ENCODE results near the gene ZNF18.

DNA sequence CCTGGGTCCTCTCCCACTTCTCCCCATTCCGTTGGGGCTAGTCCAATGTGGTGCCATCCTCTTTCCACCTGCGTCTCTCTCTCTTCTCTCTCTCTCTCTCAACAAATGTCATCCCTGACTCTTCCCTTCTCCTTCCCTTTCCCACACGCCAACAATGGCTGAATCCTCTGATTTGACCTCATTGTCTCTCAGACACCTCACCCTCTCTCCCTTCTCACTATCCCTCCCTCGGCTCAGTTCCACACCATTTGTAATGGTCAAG lies 628 bp upstream of the ZNF18 start:
- TF ChIP-seq POLR2A (IDR thresholded peaks at IDR 0.05; ENCODE audit: low read depth, low read length) (no peak), TAF1 (IDR thresholded peaks at IDR 0.05; ENCODE audit: low read depth, low read length) (no peak), POLR2AphosphoS5 (IDR thresholded peaks at IDR 0.05; ENCODE audit: low read depth, low read length) (no peak), SPI1 (IDR thresholded peaks at IDR 0.05; ENCODE audit: low read depth, low read length) (no peak), POU2F2 (IDR thresholded peaks at IDR 0.05; ENCODE audit: low read depth, low read length) (no peak), PAX5 (IDR thresholded peaks at IDR 0.05; ENCODE audit: insufficient read depth, low read length, severe bottlenecking) (no peak)

Data from GM12891 (cell line).